ENCODE data around the gene RBMS1. TPM values are rescaled to one million over a fixed set of nuclear protein-coding genes. Genes with fewer than 3 reads are reported as not detected.

RBMS1 gene
- total RNA-seq, 2 experiments from 2014 or later = 65.5 to 67.5 TPM

GRCh38 chr2:160256507-160256906 is 237.1 kb downstream of the RBMS1 start:
- peaks cover 4% of the 10 kb centered on the region for H3K27me3 Mint-ChIP-seq
- no peaks in the 10 kb centered on the region for H3K4me1 Mint-ChIP-seq
- POLR2A ChIA-PET = no interaction called here
- no peaks in the 10 kb centered on the region for H3K9me3 Mint-ChIP-seq
- no peak overlapping the region for H3K27ac Mint-ChIP-seq
- DNase-seq = no peak
- H3K36me3 Mint-ChIP-seq (ENCODE audit: low read depth) = no peaks in the 10 kb centered on the region
- H3K4me3 Mint-ChIP-seq = no peak overlapping the region
- CTCF ChIA-PET = no interaction called here

GRCh38 chr2:160255408-160255807 is 238.2 kb downstream of the RBMS1 start:
- CTCF ChIA-PET = interaction anchor here (1.1 to 2.5 kb wide), 5 partner anchors 15 to 739 kb away, joined by 3 to 7 read pairs (median 4); no protein-coding TSS in a partner anchor
- no peak overlapping the region for H3K4me3 Mint-ChIP-seq
- no peaks in the 10 kb centered on the region for H3K9me3 Mint-ChIP-seq
- no peak for DNase-seq
- POLR2A ChIA-PET = no interaction called here
- H3K27me3 Mint-ChIP-seq = peaks cover 6% of the 10 kb centered on the region
- H3K4me1 Mint-ChIP-seq = no peaks in the 10 kb centered on the region
- H3K27ac Mint-ChIP-seq = no peak overlapping the region
- no peaks in the 10 kb centered on the region for H3K36me3 Mint-ChIP-seq (ENCODE audit: low read depth)

- POLR2A ChIA-PET = no interaction called here
- no peak for DNase-seq
- Mint-ChIP-seq H3K4me3 (no peak overlapping the region), H3K36me3 (ENCODE audit: low read depth) (no peaks in the 10 kb centered on the region), H3K27ac (no peak overlapping the region), H3K4me1 (no peaks in the 10 kb centered on the region), H3K27me3 (peaks cover 8% of the 10 kb centered on the region), H3K9me3 (no peaks in the 10 kb centered on the region)
- CTCF ChIA-PET = interaction anchor here (1.1 to 2.5 kb wide), 6 partner anchors 16 to 740 kb away, joined by 3 to 7 read pairs (median 4); no protein-coding TSS in a partner anchor
Observed at GRCh38 chr2:160254189-160254762, 239.3 kb downstream of the RBMS1 start.

- Mint-ChIP-seq H3K4me3 (no peak overlapping the region), H3K36me3 (ENCODE audit: low read depth) (no peaks in the 10 kb centered on the region), H3K4me1 (no peaks in the 10 kb centered on the region), H3K27ac (no peak overlapping the region), H3K27me3 (peaks cover 8% of the 10 kb centered on the region), H3K9me3 (no peaks in the 10 kb centered on the region)
- no peak for DNase-seq
- ChIA-PET POLR2A (no interaction called here), CTCF (interaction anchor here (1.4 to 3.0 kb wide), 4 partner anchors 46 to 740 kb away, joined by 3 to 10 read pairs (median 6); no protein-coding TSS in a partner anchor)
Observed at GRCh38 chr2:160253440-160254188, 240.0 kb downstream of the RBMS1 start.

GRCh38 chr2:160252900-160253299 is 240.7 kb downstream of the RBMS1 start:
- ChIA-PET POLR2A (no interaction called here), CTCF (interaction anchor here (1.1 to 3.0 kb wide), 6 partner anchors 19 to 811 kb away, joined by 3 to 24 read pairs (median 8); no protein-coding TSS in a partner anchor)
- peaks cover 8% of the 10 kb centered on the region for H3K27me3 Mint-ChIP-seq
- DNase-seq = no peak
- no peaks in the 10 kb centered on the region for H3K4me1 Mint-ChIP-seq
- no peak overlapping the region for H3K4me3 Mint-ChIP-seq
- H3K9me3 Mint-ChIP-seq = no peaks in the 10 kb centered on the region
- H3K36me3 Mint-ChIP-seq (ENCODE audit: low read depth) = no peaks in the 10 kb centered on the region
- no peak overlapping the region for H3K27ac Mint-ChIP-seq

- DNase-seq = no peak
- Mint-ChIP-seq H3K27ac (no peak overlapping the region), H3K27me3 (peaks cover 8% of the 10 kb centered on the region), H3K4me1 (no peaks in the 10 kb centered on the region), H3K36me3 (ENCODE audit: low read depth) (no peaks in the 10 kb centered on the region), H3K9me3 (no peaks in the 10 kb centered on the region), H3K4me3 (no peak overlapping the region)
- CTCF ChIA-PET = interaction anchor here (0.6 to 3.0 kb wide), 18 partner anchors 8 to 812 kb away, joined by 3 to 24 read pairs (median 4); no protein-coding TSS in a partner anchor
- POLR2A ChIA-PET = interaction anchor here (1.1 kb wide), 1 partner anchor 34 kb away, joined by 4 read pairs; no protein-coding TSS in a partner anchor
Observed at GRCh38 chr2:160252278-160252887, 241.2 kb downstream of the RBMS1 start.

- no peaks in the 10 kb centered on the region for H3K36me3 Mint-ChIP-seq (ENCODE audit: low read depth)
- no peaks in the 10 kb centered on the region for H3K9me3 Mint-ChIP-seq
- H3K4me1 Mint-ChIP-seq = no peaks in the 10 kb centered on the region
- H3K27me3 Mint-ChIP-seq = peaks cover 8% of the 10 kb centered on the region
- POLR2A ChIA-PET = interaction anchor here (1.1 kb wide), 1 partner anchor 33 kb away, joined by 4 read pairs; no protein-coding TSS in a partner anchor
- no peak overlapping the region for H3K4me3 Mint-ChIP-seq
- no peak for DNase-seq
- no peak overlapping the region for H3K27ac Mint-ChIP-seq
- CTCF ChIA-PET = interaction anchor here (0.6 to 3.0 kb wide), 22 partner anchors 8 to 1160 kb away, joined by 3 to 24 read pairs (median 3); no protein-coding TSS in a partner anchor
Observed at GRCh38 chr2:160251569-160251968, 242.0 kb downstream of the RBMS1 start.

- H3K9me3 Mint-ChIP-seq = no peaks in the 10 kb centered on the region
- ChIA-PET CTCF (interaction anchor here (3.0 kb wide), 1 partner anchor 745 kb away, joined by 24 read pairs; no protein-coding TSS in a partner anchor), POLR2A (no interaction called here)
- H3K27me3 Mint-ChIP-seq = peaks cover 6% of the 10 kb centered on the region
- DNase-seq = no peak
- no peaks in the 10 kb centered on the region for H3K36me3 Mint-ChIP-seq (ENCODE audit: low read depth)
- H3K4me3 Mint-ChIP-seq = no peak overlapping the region
- no peak overlapping the region for H3K27ac Mint-ChIP-seq
- H3K4me1 Mint-ChIP-seq = no peaks in the 10 kb centered on the region
Observed at GRCh38 chr2:160249876-160250275, 243.7 kb downstream of the RBMS1 start.

GRCh38 chr2:160247296-160248035 is 246.1 kb downstream of the RBMS1 start:
- POLR2A ChIA-PET = no interaction called here
- Mint-ChIP-seq H3K27me3 (peaks cover 4% of the 10 kb centered on the region), H3K4me1 (no peaks in the 10 kb centered on the region)

GRCh38 chr2:160246356-160246755 is 247.3 kb downstream of the RBMS1 start:
- ChIA-PET POLR2A (no interaction called here), CTCF (no interaction called here)
- H3K4me3 Mint-ChIP-seq = no peak overlapping the region
- no peak overlapping the region for H3K27ac Mint-ChIP-seq
- H3K9me3 Mint-ChIP-seq = no peaks in the 10 kb centered on the region
- no peak for DNase-seq
- no peaks in the 10 kb centered on the region for H3K4me1 Mint-ChIP-seq
- H3K27me3 Mint-ChIP-seq = peaks cover 4% of the 10 kb centered on the region
- no peaks in the 10 kb centered on the region for H3K36me3 Mint-ChIP-seq (ENCODE audit: low read depth)

More at GRCh38 chr2:160247296-160248035, 246.1 kb downstream of the RBMS1 start:
- Mint-ChIP-seq H3K4me3 (no peak overlapping the region), H3K9me3 (no peaks in the 10 kb centered on the region), H3K36me3 (ENCODE audit: low read depth) (no peaks in the 10 kb centered on the region), H3K27ac (no peak overlapping the region)
- CTCF ChIA-PET = no interaction called here
- DNase-seq = no peak

GRCh38 chr2:160245614-160246155 is 247.9 kb downstream of the RBMS1 start:
- DNase-seq = no peak
- no peaks in the 10 kb centered on the region for H3K36me3 Mint-ChIP-seq (ENCODE audit: low read depth)
- no peaks in the 10 kb centered on the region for H3K4me1 Mint-ChIP-seq
- H3K27me3 Mint-ChIP-seq = peaks cover 4% of the 10 kb centered on the region
- no peak overlapping the region for H3K27ac Mint-ChIP-seq
- CTCF ChIA-PET = no interaction called here
- no peak overlapping the region for H3K4me3 Mint-ChIP-seq
- POLR2A ChIA-PET = no interaction called here
- no peaks in the 10 kb centered on the region for H3K9me3 Mint-ChIP-seq

GRCh38 chr2:160242893-160243564 is 250.6 kb downstream of the RBMS1 start:
- Mint-ChIP-seq H3K9me3 (no peaks in the 10 kb centered on the region), H3K4me1 (no peaks in the 10 kb centered on the region), H3K27ac (no peak overlapping the region), H3K27me3 (no peaks in the 10 kb centered on the region), H3K36me3 (ENCODE audit: low read depth) (no peaks in the 10 kb centered on the region), H3K4me3 (no peak overlapping the region)
- ChIA-PET POLR2A (no interaction called here), CTCF (no interaction called here)
- DNase-seq = no peak
